DND-41 (cell line): ENCODE results near the gene BST1.

Source experiments
- EZH2 ChIP-seq: IDR thresholded peaks from 3 replicates; pipeline ENCODE4 v1.6.1; 2012; ENCODE audit warnings: borderline replicate concordance, low read depth, mild to moderate bottlenecking, moderate library complexity, low read length, inconsistent platforms; ENCODE audit not compliant: severe bottlenecking
- TF ChIP-seq, protein P1 (sequence below): IDR thresholded peaks from 2 replicates; pipeline ENCODE4 v1.5.1; 2012; ENCODE audit warnings: borderline replicate concordance, low read length, moderate library complexity, mild to moderate bottlenecking; ENCODE audit not compliant: poor library complexity, severe bottlenecking; ENCODE audit errors: extremely low read depth

DNA sequence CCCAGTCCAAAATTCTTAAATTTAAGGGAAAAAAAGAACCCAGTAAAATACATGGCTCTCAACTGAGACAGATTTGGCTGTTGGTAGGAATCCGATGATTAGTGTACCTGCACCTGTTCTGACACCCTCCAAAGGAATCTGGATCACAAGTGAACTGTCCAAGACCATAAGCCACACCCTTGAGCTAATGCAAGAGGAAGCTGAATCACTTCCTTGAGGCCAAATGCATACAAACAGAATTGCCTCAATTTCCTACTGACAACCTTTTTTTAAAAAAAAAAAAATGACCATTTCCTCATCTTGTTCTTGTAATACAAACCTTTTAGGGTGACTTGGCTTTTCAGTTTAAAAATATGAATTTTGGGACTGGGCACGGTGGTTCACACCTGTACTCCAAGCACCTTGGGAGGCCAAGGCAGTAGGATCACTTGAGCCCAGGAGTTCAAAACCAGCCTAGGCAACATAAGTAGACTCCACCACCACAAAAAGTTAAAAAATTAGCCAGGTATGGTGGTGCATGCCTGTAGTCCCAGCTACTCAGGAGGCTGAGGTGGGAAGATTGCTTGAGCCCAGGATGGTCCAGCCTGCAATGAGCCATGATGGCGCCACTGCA, 37.0 kb upstream of the BST1 start:
- TF ChIP-seq, protein P1, sequence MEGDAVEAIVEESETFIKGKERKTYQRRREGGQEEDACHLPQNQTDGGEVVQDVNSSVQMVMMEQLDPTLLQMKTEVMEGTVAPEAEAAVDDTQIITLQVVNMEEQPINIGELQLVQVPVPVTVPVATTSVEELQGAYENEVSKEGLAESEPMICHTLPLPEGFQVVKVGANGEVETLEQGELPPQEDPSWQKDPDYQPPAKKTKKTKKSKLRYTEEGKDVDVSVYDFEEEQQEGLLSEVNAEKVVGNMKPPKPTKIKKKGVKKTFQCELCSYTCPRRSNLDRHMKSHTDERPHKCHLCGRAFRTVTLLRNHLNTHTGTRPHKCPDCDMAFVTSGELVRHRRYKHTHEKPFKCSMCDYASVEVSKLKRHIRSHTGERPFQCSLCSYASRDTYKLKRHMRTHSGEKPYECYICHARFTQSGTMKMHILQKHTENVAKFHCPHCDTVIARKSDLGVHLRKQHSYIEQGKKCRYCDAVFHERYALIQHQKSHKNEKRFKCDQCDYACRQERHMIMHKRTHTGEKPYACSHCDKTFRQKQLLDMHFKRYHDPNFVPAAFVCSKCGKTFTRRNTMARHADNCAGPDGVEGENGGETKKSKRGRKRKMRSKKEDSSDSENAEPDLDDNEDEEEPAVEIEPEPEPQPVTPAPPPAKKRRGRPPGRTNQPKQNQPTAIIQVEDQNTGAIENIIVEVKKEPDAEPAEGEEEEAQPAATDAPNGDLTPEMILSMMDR, result no peak
- no peak for TF ChIP-seq EZH2
